ENCODE measurements around the gene ZCCHC24. TPM values are rescaled to one million over a fixed set of nuclear protein-coding genes. Genes with fewer than 3 reads are reported as not detected.

ZCCHC24 gene
- total and polyA plus RNA-seq, 2 donors (not counting 3 experiments of a cell fraction or from before 2014, with no cell fraction given), result 5.2 to 8.4 TPM

- TF ChIP-seq EZH2 (IDR thresholded peaks at IDR 0.05; ENCODE audit: borderline replicate concordance, low read depth, low read length, severe bottlenecking) (no peak), MYC (IDR thresholded peaks at IDR 0.05; ENCODE audit: low read depth, low read length) (no peak), MAX (IDR thresholded peaks at IDR 0.05; ENCODE audit: insufficient read depth, insufficient read length) (no peak), GATA2 (IDR thresholded peaks at IDR 0.05; ENCODE audit: insufficient read depth, insufficient read length, low read depth, low read length) (no peak), JUN (IDR thresholded peaks at IDR 0.05; ENCODE audit: borderline replicate concordance, insufficient read depth, insufficient read length, low read depth) (no peak), CTCF (IDR thresholded peaks at IDR 0.05; ENCODE audit: extremely low read depth in 1 of 2, insufficient read depth in 1 of 2, low read depth in 1 of 2, low read length in 2 of 2) (no peak), POLR2A (IDR thresholded peaks at IDR 0.05; ENCODE audit: low read depth, low read length) (no peak), POLR2AphosphoS5 (IDR thresholded peaks at IDR 0.05; ENCODE audit: insufficient read depth, low read depth, low read length) (no peak), FOS (IDR thresholded peaks at IDR 0.05; ENCODE audit: borderline replicate concordance, insufficient read depth, low read length) (no peak)
- H3K9ac ChIP-seq (replicated peaks; ENCODE audit: extremely low read depth, insufficient read depth, low read length), result no peak overlapping the region
- H3K4me2 ChIP-seq (ENCODE audit: insufficient read depth, low read length), result no peak overlapping the region
- no TSS peak for BruUV-seq (replicated peaks)
- H3K79me2 ChIP-seq (ENCODE audit: control insufficient read depth, insufficient read depth, low read length), result no peaks in the 10 kb centered on the region
- DNase-seq (ENCODE audit: low read depth, low spot score) (no peak), FAIRE-seq (no peak)
- no peaks in the 10 kb centered on the region for H3K9me1 ChIP-seq (replicated peaks; ENCODE audit: control insufficient read depth, extremely low read depth, insufficient read depth, low read length)
- H3K36me3 ChIP-seq (ENCODE audit: control insufficient read depth in 2 of 2, extremely low read depth in 1 of 2, insufficient read depth in 2 of 2, low read length in 2 of 2), result no peaks in the 10 kb centered on the region
- H3K4me3 ChIP-seq (replicated peaks in 1 of 3; ENCODE audit: insufficient read depth in 1 of 3, low read depth in 1 of 3, low read length in 3 of 3), result no peak overlapping the region
- ChIA-PET CTCF (no interaction called here), POLR2A (no interaction called here)
- no peak overlapping the region for H2AFZ ChIP-seq (ENCODE audit: low read depth, low read length)
- no peaks in the 10 kb centered on the region for H4K20me1 ChIP-seq (replicated peaks; ENCODE audit: control insufficient read depth, extremely low read depth, insufficient read depth, low read length)
- H3K27me3 ChIP-seq (ENCODE audit: control insufficient read depth in 2 of 2, insufficient read depth in 2 of 2, low read length in 2 of 2), result no peaks in the 10 kb centered on the region
- no peaks in the 10 kb centered on the region for H3K9me3 ChIP-seq (replicated peaks; ENCODE audit: control insufficient read depth, insufficient read depth, low read length)
- dilution Hi-C loops (cut with MboI; ENCODE audit: extremely low pct_ligation_motif_present, low sequenced_read_pairs), result no loop called here
- intact Hi-C loops (cut with micrococcal nuclease), result no loop called here
- H3K4me1 ChIP-seq (ENCODE audit: control insufficient read depth, extremely low read depth, insufficient read depth, low read length), result peaks cover 3% of the 10 kb centered on the region
- H3K27ac ChIP-seq (ENCODE audit: insufficient read depth, low read depth, low read length), result no peak overlapping the region
These were observed 8.6 kb downstream of the ZCCHC24 start for GRCh38 chr10:79436850-79437103.

All from endothelial cell of umbilical vein (primary cell).